Panc1 (cell line): Measurements from ENCODE around the gene IFT122. TPM values are rescaled to one million over a fixed set of nuclear protein-coding genes. Genes with fewer than 3 reads are reported as not detected.

Source experiments
- ATAC-seq: fragments of 200-7000 bp; cut with Tn5 transposase; 2 replicates; pipeline ENCODE4 v1.9.1; 2020; ENCODE audit warnings: mild to moderate bottlenecking, moderate library complexity
- BruUV-seq: library from RNA; stranded (reverse); fragments of 400-500 nt; replicated peaks from 2 replicates; lab custom pipeline; 2021; lab: Mats Ljungman, UMichigan
- CTCF ChIA-PET: fragments of 300-600 bp; sonication (Branson Sonifier 250); formaldehyde crosslinking; loops from one replicate; lab custom pipeline; 2022; ENCODE audit warnings: antibody characterized with exemption; lab: Charles Lee
- POLR2A ChIA-PET: fragments of 300-600 bp; sonication (Branson Sonifier 250); formaldehyde crosslinking; loops from one replicate; lab custom pipeline; 2022; ENCODE audit warnings: antibody characterized with exemption; lab: Charles Lee
- DNase-seq: peaks from one replicate; pipeline ENCODE4 v3.0.0-alpha.2; 2010; ENCODE audit warnings: low read depth, low spot score
- H3K27ac ChIP-seq: 2 replicates; pipeline ENCODE4 v1.5.1; 2011; ENCODE audit warnings: mild to moderate bottlenecking, low read length, inconsistent platforms
- H3K27me3 ChIP-seq: fragments of 200-500 bp; sonication (Bioruptor generic); 2 replicates; pipeline ENCODE4 v1.6.0; 2014; ENCODE audit warnings: low read length, inconsistent platforms; ENCODE audit not compliant: control insufficient read depth, insufficient read depth
- H3K36me3 ChIP-seq: fragments of 200-500 bp; sonication (Bioruptor generic); 2 replicates; pipeline ENCODE4 v1.5.1; 2014; ENCODE audit warnings: inconsistent platforms, mild to moderate bottlenecking, low read length, moderate library complexity; ENCODE audit not compliant: control insufficient read depth, insufficient read depth
- H3K4me1 ChIP-seq: 2 replicates; pipeline ENCODE4 v1.5.1; 2011; ENCODE audit warnings: inconsistent platforms, mild to moderate bottlenecking, low read length, moderate library complexity; ENCODE audit not compliant: control insufficient read depth, insufficient read depth
- H3K4me3 ChIP-seq, 2 experiments: 2 replicates each; pipeline ENCODE4 v1.5.1; 2011 to 2012; ENCODE audit warnings: low read depth in 2 of 2, low read length in 2 of 2, mild to moderate bottlenecking in 2 of 2, inconsistent platforms in 1 of 2, moderate library complexity in 1 of 2
- H3K9me3 ChIP-seq: fragments of 200-500 bp; sonication (Bioruptor generic); 2 replicates; pipeline ENCODE4 v1.5.1; 2014; ENCODE audit warnings: low read depth, mild to moderate bottlenecking, inconsistent platforms, low read length, moderate library complexity; ENCODE audit not compliant: control insufficient read depth, insufficient read depth
- POLR2AphosphoS5 ChIP-seq: IDR thresholded peaks from 2 replicates; pipeline ENCODE4 v1.6.1; 2012; ENCODE audit warnings: mild to moderate bottlenecking, low read depth, low read length, moderate library complexity
- REST ChIP-seq, 2 experiments: IDR thresholded peaks; 2 replicates each; pipeline ENCODE4 v1.6.1; 2011 to 2012; ENCODE audit warnings: low read depth in 2 of 2, control low read depth in 1 of 2, low read length in 1 of 2, mild to moderate bottlenecking in 1 of 2, moderate library complexity in 1 of 2; ENCODE audit not compliant: insufficient read depth in 1 of 2
- SIN3A ChIP-seq: IDR thresholded peaks from 2 replicates; pipeline ENCODE4 v1.6.1; 2012; ENCODE audit warnings: low read depth, mild to moderate bottlenecking, low read length, moderate library complexity, borderline replicate concordance; ENCODE audit not compliant: insufficient read depth
- TCF7L2 ChIP-seq: IDR thresholded peaks from 2 replicates; pipeline ENCODE4 v1.6.1; 2011; ENCODE audit warnings: mild to moderate bottlenecking, low read depth, low read length, inconsistent platforms
- in situ Hi-C: cut with HindIII; loops from 2 replicates; pipeline ENCODE4 v1.10.0; 2016; ENCODE audit warnings: low sequenced_read_pairs, low pct_unique_long_range_greater_than_20kb
- intact Hi-C: fragments of 100-400 bp; cut with micrococcal nuclease; formaldehyde crosslinking; loops from one replicate; pipeline ENCODE4 v1.10.0; 2022; ENCODE audit not compliant: unreplicated experiment
- total RNA-seq: library from RNA; stranded (reverse); gene quantifications from one replicate; pipeline ENCODE4 v1.2.1, GENCODE V29; 2021; ENCODE audit not compliant: unreplicated experiment
- TF ChIP-seq, protein P1 (sequence below): fragments of 450-650 bp; IDR thresholded peaks from 2 replicates; pipeline ENCODE4 v1.5.1; 2017; ENCODE audit warnings: mild to moderate bottlenecking

IFT122 gene
- total RNA-seq, 1 experiment from 2014 or later: 52.4 TPM

- TF ChIP-seq POLR2AphosphoS5 (no peak), SIN3A (no peak), REST (IDR thresholded peaks at IDR 0.05; ENCODE audit: insufficient read depth in 1 of 2, low read depth in 2 of 2, low read length in 1 of 2) (no peak), TCF7L2 (no peak)
- TF ChIP-seq, protein P1, sequence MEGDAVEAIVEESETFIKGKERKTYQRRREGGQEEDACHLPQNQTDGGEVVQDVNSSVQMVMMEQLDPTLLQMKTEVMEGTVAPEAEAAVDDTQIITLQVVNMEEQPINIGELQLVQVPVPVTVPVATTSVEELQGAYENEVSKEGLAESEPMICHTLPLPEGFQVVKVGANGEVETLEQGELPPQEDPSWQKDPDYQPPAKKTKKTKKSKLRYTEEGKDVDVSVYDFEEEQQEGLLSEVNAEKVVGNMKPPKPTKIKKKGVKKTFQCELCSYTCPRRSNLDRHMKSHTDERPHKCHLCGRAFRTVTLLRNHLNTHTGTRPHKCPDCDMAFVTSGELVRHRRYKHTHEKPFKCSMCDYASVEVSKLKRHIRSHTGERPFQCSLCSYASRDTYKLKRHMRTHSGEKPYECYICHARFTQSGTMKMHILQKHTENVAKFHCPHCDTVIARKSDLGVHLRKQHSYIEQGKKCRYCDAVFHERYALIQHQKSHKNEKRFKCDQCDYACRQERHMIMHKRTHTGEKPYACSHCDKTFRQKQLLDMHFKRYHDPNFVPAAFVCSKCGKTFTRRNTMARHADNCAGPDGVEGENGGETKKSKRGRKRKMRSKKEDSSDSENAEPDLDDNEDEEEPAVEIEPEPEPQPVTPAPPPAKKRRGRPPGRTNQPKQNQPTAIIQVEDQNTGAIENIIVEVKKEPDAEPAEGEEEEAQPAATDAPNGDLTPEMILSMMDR: no peak
- no peak for DNase-seq
- peaks cover 9% of the 10 kb centered on the region for H3K36me3 ChIP-seq
- ChIA-PET CTCF (interaction anchor here (1.3 kb wide), 1 partner anchor 177 kb away, joined by 5 read pairs; no protein-coding TSS in a partner anchor), POLR2A (no interaction called here)
- no TSS peak for BruUV-seq
- no peaks in the 10 kb centered on the region for H3K27me3 ChIP-seq
- H3K4me1 ChIP-seq: peaks cover 20% of the 10 kb centered on the region
- H3K27ac ChIP-seq: peak overlapping the region; percentile 11; the same call in 1 of the 2 replicates
- in situ Hi-C loops: no loop called here
- no peaks in the 10 kb centered on the region for H3K9me3 ChIP-seq
- ATAC-seq: no peak
- no peak overlapping the region for H3K4me3 ChIP-seq
- intact Hi-C loops: no loop called here
Observed at GRCh38 chr3:129560269-129560787, 120.3 kb downstream of the IFT122 start.

DNA sequence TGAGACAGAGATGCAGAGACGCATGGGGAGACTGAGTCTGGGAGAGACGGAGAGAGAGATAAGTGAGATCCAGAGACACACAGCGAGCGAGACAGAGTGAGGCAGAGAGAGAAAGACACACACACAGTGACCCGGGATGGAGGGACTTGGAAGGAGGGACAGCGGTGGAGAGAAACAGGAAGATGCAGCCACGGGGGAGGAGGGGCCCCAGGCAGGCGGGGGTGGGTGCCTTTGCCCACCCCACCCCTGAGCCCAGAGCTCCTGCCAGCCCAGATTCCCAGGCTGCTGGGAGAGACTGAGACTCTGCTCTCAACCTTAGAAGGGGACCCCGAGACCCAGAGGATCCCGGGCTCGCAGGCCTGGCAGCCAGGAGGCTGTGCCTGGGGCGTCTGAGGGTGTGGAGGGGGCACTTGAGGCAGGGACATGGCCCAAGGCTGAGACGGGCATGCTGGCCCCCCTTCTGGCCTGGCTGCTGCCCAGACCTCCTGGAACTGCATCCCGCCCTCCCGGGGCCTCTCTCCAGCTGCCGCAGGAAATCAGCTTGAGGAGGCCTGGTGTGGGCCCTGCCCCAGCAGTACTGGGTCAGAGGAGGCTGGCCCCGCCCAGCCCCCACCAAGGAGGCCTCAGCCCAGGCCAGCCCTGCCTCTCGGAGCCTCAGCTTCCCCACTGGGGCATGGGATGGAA is 121.0 kb downstream of the IFT122 start:
- H3K4me1 ChIP-seq: peaks cover 19% of the 10 kb centered on the region
- ChIA-PET CTCF (interaction anchor here (1.3 kb wide), 1 partner anchor 178 kb away, joined by 5 read pairs; no protein-coding TSS in a partner anchor), POLR2A (no interaction called here)
- no TSS peak for BruUV-seq
- intact Hi-C loops: no loop called here
- H3K36me3 ChIP-seq: peaks cover 9% of the 10 kb centered on the region
- H3K9me3 ChIP-seq: no peaks in the 10 kb centered on the region
- no peak overlapping the region for H3K4me3 ChIP-seq
- no peak for DNase-seq
- H3K27ac ChIP-seq: peak overlapping the region; percentile 11; the same call in 1 of the 2 replicates
- in situ Hi-C loops: no loop called here
- H3K27me3 ChIP-seq: no peaks in the 10 kb centered on the region
- TF ChIP-seq SIN3A (no peak), REST (IDR thresholded peaks at IDR 0.05; ENCODE audit: insufficient read depth in 1 of 2, low read depth in 2 of 2, low read length in 1 of 2) (no peak), TCF7L2 (no peak), POLR2AphosphoS5 (no peak)
- TF ChIP-seq, protein P1: no peak
- peak; percentile 55 for ATAC-seq
